GM18858 (cell line): Measurements from ENCODE around the gene MYH16.
"Not testable (repeated sequence)": the region's sequence is repeated elsewhere in the genome, so short reads cannot be mapped to it uniquely, and the experiment has no call there.

Experiments
- ATAC-seq: cut with Tn5 transposase; IDR thresholded peaks from one replicate; pipeline ENCODE4 v1.9.1; 2021; ENCODE audit not compliant: unreplicated experiment

The MYH16 gene

GRCh38 chr7:99301496-99301895 is 28.9 kb downstream of the MYH16 start:
- no peak for ATAC-seq

DNA sequence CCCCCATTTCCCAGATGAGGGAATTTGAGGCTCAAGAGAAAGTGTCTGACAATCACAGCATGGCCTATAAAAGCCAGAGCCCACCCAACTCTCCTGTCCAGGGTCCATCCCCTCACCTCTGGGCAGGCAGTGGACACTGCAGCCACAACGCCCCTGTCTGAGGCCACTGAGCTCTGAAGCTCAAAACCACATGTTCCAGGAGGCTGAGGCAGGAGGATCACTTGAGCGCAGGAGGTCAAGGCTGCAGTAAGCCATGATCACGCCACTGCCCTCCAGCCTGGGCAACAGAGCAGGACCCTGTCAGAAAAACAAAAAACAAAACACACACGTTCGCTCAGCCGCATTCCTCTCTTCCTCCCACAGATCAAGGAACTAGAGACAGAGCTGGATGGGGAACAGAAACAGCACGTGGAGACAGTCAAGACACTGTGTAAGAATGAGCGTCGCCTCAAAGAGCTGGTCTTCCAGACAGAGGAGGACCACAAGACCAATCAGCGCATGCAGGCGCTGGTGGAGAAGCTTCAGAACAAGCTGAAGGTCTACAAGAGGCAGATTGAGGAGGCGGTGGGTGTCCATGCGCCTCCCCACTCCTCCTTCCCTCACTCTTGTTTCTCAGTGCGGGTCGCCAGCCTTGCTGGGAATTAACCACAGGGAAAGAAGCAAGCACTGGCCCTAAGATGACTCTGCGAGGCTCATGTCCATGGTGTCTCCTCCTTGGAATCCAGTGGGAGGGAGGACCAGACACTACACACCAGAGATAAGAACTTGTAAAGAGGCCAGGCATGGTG is 33.0 kb downstream of the MYH16 start:
- no peak for ATAC-seq

DNA sequence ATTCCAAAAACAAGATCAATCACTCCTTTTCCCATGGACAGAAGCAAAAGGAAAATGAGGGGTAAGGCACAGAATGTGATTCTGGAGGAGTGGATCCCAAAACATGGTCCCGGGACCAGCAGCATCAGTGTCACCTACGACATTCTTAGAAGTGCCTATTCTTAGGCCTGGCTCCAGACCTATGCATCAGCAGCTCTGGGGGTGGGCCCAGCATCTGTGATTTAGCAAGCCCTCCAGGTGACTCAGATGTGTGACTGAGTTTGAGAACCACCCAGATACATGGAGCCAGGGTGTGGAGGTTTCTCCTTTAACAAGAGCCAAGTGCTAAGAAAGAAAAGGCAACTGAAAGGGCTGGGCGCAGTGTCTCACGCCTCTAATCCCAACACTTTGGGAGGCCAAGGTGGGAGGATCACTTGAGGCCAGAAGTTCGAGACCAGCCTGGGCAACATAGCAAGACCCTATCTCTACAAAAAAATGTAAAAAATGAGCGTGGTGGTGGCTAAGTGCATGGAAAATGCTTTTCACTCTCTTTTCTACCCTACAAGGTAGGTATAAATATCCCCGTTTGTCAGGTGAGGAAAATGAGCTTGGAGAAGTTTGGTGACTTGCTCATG is 35.9 kb downstream of the MYH16 start:
- ATAC-seq = no peak

DNA sequence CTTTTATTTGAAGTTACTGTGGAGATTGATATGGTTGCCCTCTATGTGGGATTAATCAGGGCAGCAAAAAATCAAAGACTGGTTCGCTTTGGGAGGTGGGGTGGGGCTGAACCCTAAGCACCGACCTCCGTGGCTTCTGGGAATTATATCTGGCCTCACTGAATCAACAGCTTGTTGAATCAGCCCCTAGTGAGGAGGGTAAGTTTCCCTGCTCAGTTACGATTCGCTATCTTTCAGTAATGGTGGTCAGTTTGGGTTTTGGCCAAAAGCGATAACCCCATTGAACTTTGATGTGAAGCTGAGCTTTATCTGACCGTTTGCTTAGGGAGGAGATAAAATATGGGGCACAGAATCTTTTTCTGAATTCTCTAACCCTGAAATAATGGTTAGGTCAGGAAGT is 36.5 kb downstream of the MYH16 start:
- no peak for ATAC-seq

DNA sequence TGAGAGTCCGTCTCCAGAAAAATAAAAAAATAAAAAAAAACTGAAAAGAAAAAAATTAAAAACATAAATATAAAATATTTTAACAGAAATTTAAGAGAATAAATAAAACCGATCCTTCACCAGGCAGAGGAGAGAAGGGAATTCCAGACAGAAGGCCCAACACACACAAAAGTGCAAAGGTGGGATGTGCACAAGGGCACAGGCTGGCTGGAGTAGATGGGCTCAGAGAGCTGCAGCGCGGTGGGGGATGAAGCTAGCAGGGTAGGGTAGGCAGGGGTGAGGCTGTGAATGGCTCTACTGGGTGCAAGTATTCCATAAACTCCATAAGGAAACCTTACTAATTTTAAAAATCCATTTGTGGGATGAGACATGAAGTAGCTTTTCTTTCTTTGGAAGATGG is 37.4 kb downstream of the MYH16 start:
- ATAC-seq = no peak

GRCh38 chr7:99311702-99312101 is 39.1 kb downstream of the MYH16 start:
- no peak for ATAC-seq

- no peak for ATAC-seq
Measured at GRCh38 chr7:99312316-99313203, 39.9 kb downstream of the MYH16 start.

- ATAC-seq = no peak
Measured at GRCh38 chr7:99313204-99313573, 40.5 kb downstream of the MYH16 start.

DNA sequence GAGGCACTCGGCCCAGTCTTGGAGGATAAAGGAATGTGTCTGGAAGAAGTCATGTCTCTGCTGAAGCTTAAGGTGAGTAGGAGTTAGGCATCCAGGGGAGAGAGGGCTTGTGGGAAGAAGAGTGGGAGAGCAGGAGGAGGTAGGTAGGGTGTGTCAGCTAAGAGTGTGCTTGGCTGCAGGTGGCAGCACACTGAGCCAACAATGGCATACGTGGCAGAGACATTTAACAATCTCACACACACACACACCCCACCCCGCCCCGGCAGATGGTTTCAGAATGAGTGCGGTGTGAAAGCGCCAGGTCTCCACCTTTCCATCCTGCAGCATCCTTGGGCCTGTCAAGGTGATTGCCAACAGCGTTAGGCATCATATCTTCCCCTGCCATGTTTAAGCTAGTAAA is 41.9 kb downstream of the MYH16 start:
- ATAC-seq = no peak

GRCh38 chr7:99320371-99320770 is 47.7 kb downstream of the MYH16 start:
- ATAC-seq = no peak

DNA sequence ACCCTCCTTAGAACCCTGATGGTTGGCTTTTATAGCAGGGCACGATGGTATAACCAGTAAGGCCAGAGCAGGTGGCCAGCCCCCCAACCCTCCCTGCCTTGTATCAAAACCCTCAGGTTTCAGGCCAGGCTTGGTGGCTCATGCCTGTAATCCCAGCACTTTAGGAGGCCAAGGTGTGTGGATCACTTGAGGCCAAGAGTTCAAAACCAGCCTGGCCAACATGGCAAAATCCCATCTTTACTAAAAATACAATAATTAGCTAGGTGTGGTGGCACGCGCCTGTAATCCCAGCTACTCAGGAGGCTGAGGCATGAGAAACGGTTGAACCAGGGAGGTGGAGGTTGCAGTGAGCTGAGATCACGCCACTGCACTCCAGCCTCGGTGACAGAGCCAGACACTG is 50.0 kb downstream of the MYH16 start:
- not testable (repeated sequence) for ATAC-seq

DNA sequence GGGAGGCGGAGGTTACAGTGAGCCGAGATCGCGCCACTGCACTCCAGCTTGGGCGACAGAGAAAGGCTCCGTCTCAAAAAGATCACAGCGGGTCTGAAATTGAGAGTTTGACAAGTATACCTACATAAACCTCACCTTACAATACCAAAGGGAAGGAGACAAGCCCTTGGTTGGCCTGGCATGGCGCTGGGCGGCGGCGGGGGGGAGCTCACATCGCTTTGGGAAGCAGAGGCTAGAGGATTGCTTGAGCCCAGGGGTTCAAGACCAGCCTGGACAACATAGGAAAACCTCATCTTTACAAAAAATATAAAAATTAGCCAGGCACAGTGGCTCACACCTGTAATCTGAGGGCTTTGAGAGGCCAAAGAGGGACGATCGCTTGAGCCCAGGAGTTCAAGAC is 51.9 kb downstream of the MYH16 start:
- ATAC-seq = no peak

- peak; percentile 4 for ATAC-seq
Measured at GRCh38 chr7:99325001-99325493, 52.4 kb downstream of the MYH16 start.

DNA sequence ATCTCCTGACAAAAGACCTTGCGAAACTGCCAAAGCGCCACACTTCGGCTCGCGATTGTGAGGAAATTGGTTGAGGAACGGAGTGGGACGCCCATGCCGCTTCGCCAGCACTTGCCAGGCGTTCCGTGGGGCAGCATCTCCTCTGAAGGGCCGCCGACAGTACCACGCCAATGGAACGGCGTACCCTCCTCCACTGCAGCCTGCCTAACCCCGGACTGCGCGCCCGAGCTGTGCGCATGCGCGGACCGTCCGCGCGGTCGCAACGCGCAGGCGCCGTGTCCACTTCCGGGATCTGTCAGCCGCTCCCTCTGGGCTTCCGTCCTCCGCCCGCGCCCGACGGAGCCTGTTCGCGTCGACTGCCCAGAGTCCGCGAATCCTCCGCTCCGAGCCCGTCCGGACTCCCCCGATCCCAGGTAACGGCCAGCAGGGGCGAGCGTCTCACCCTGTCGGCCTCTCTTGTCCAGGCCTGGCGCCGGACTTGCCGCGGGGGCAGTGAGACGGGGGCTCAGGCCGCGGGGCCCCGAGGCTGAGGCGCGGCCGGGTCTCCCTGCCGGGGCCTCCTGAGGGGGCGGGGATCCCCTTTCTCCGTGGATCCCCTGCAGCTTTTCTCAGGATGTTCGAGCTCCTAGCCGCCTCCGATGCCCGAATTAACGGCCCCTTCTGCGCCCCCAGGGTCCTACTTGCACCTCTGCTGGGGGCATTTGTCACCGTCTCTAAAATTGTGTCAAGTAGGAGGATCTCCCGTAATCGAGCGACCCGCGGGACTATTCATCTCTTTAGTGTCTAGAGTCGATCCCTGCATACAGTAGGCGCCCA is 53.2 kb downstream of the MYH16 start, which contains the start of gene ARPC1A:
Gene ARPC1A (plus strand): TSS at position 307 of the 816 bp plus-strand sequence. CDS start 7,456 bp downstream, outside the sequence.
- ATAC-seq = peak; percentile 64

DNA sequence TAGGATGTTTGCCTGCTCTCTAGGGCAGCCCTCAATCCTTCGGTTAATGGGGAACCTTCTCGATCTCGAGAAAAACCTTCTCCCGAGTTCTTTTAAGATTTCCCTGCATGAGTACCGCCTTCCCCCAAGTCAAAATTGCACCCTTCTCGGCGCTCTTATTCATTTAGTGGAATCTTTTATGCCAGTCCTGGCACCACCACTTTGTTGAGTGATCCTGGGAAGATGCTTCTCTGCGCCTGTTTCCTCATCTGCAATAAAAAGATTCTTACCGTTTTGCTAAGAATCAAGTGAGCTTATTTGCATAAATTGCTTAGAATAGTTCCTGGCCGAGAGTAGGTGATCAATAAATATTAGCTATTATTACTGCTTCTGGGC is 53.8 kb downstream of the MYH16 start:
- ATAC-seq = no peak

DNA sequence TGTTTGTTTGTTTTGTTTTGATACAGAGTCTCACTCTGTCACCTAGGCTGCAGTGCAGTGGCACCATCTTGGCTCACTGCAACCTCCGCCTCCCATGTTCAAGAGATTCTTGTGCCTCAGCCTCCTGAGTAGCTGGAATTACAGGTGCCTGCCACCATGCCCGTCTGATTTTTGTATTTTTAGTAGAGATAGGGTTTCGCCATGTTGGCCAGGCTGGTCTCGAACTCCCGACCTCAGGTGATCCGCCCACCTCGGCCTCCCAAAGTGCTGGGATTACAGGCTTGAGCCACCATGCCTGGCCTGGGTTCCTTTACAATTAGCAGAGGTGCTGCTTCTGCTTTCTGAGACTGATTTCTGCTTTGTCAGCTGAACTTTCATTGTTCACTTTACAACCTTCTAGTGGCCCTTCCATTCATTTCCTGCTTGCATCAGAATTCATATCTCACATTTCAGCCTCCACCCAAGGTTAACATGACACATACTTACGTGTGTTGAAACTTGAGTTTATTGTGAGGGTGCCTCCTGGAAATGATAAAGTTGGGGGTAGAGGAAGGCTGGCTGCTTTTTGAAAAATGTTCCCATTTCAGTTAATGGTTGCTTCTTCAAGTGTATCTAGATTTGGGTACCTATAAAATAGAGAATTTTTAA is 57.8 kb downstream of the MYH16 start:
- ATAC-seq = not testable (repeated sequence)

DNA sequence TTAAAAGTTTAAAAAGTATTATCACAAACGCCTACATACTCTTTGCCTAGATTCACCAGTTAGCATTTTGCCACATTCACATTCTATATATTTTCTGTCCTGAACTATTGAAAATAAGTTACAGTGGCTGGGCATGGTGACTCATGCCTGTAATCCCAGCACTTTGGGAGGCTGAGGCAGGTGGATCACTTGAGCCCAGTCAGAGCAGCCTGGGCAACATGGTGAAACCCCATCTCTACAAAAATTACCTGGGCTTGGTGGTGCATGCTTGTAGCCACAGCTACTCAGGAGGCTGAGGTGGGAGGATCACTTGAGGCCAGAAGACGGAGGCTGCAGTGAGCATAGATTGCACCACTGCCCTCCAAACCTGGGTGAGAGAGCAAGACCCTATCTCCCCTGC is 58.4 kb downstream of the MYH16 start:
- no peak for ATAC-seq

- ATAC-seq = no peak
Measured at GRCh38 chr7:99339595-99339994, 67.0 kb downstream of the MYH16 start.

DNA sequence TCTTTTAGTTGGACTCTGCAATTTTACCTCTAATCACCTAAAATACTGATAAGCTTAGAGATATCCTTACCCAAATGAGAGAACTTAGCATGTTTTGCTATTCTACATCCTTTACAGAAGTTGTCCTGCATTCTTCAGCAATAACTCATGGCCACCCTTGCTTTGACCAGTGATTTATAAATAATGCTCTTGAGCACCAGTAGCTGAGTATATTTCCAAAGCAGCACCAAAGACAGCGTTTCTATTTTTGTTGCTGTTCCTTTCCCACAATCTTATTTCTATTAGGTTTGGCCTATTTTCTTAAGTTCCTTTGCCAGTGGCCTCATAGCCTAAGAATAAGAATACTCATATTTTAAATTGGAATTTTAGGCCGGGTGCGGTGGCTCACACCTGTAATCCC is 68.0 kb downstream of the MYH16 start:
- ATAC-seq = no peak

DNA sequence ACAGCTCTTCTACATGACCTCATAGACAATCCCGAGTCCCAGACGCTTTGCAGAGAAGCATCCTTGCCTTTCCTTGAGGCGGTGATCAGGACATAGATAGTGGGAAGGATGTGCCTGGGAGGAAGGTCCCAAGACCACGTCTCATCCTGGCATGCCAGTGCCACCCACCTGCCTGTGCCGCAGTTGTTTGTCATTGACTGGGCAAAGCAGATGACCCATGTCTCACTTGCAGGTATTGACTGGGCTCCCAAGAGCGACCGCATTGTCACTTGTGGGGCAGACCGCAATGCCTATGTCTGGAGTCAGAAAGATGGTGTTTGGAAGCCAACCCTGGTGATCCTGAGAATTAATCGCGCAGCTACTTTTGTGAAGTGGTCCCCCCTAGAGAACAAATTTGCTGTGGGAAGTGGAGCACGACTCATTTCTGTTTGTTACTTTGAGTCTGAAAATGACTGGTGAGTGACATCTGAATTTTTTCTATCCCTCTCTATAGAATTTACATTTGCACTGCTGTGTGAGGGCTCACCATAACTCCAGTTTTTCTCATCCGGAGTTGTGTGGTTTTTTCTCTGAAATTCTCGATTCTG is 71.5 kb downstream of the MYH16 start:
- no peak for ATAC-seq
